PC-9 (cell line): ENCODE measurements around the gene APBA1.

Source experiments
- CTCF ChIP-seq: fragments of 200-600 bp; sonication (generic); conservative IDR thresholded peaks from 2 replicates; pipeline ENCODE4 v1.6.1; 2017; ENCODE audit warnings: mixed run types, antibody characterized with exemption, mild to moderate bottlenecking, moderate library complexity
- EZH2 ChIP-seq: fragments of 200-600 bp; sonication (generic); IDR thresholded peaks from 2 replicates; pipeline ENCODE4 v1.8.0; 2017; ENCODE audit warnings: antibody characterized with exemption, low read depth

- TF ChIP-seq CTCF (no peak), EZH2 (no peak)
Measured at GRCh38 chr9:69476797-69477196, 195.4 kb downstream of the APBA1 start.
